ENCODE data around the gene TMEM117.

- TF ChIP-seq, protein P1, sequence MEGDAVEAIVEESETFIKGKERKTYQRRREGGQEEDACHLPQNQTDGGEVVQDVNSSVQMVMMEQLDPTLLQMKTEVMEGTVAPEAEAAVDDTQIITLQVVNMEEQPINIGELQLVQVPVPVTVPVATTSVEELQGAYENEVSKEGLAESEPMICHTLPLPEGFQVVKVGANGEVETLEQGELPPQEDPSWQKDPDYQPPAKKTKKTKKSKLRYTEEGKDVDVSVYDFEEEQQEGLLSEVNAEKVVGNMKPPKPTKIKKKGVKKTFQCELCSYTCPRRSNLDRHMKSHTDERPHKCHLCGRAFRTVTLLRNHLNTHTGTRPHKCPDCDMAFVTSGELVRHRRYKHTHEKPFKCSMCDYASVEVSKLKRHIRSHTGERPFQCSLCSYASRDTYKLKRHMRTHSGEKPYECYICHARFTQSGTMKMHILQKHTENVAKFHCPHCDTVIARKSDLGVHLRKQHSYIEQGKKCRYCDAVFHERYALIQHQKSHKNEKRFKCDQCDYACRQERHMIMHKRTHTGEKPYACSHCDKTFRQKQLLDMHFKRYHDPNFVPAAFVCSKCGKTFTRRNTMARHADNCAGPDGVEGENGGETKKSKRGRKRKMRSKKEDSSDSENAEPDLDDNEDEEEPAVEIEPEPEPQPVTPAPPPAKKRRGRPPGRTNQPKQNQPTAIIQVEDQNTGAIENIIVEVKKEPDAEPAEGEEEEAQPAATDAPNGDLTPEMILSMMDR (IDR thresholded peaks at IDR 0.05), result no peak
- TF ChIP-seq POLR2AphosphoS5 (IDR thresholded peaks at IDR 0.05), result no peak
Observed at GRCh38 chr12:44385964-44386363, 550.1 kb downstream of the TMEM117 start.

All from stomach (tissue), 4 donors.